Tibial nerve (tissue), 4 donors: ENCODE data around the gene USP46. TPM values are rescaled to one million over a fixed set of nuclear protein-coding genes. Genes with fewer than 3 reads are reported as not detected.

ENCODE experiments used
- DNase-seq, 2 donors: peaks; one replicate each; pipeline ENCODE4 v3.0.0-alpha.2; 2019; ENCODE audit warnings: low spot score in 2 of 2
- H3K27ac ChIP-seq, 4 donors: fragments of 200-600 bp; sonication (generic) in 3 of 4; one replicate each; pipeline ENCODE4 v1.5.1; 2017 to 2019; ENCODE audit warnings: mild to moderate bottlenecking in 1 of 4
- H3K27me3 ChIP-seq, 2 donors: fragments of 200-600 bp; sonication (generic) in 1 of 2; one replicate each; pipeline versions ENCODE4 v1.5.1 to v1.6.0; 2017 to 2019
- H3K36me3 ChIP-seq, 3 donors: fragments of 200-600 bp; sonication (generic); one replicate each; pipeline ENCODE4 v1.5.1; 2018 to 2019
- H3K4me1 ChIP-seq, 4 donors: fragments of 200-600 bp; sonication (generic) in 3 of 4; one replicate each; pipeline ENCODE4 v1.5.1; 2017 to 2019
- H3K4me3 ChIP-seq, 4 donors: fragments of 200-600 bp; sonication (generic) in 3 of 4; one replicate each; pipeline ENCODE4 v1.5.1; 2017 to 2019; ENCODE audit warnings: mild to moderate bottlenecking in 1 of 4, moderate library complexity in 1 of 4
- H3K9me3 ChIP-seq, 4 donors: fragments of 200-600 bp; sonication (generic) in 3 of 4; one replicate each; pipeline ENCODE4 v1.5.1; 2017 to 2019
- EP300 ChIP-seq, 2 donors: sonication (generic); formaldehyde crosslinking; IDR thresholded peaks; one replicate each; pipeline ENCODE4 v1.6.1; 2017; ENCODE audit warnings: antibody characterized with exemption in 2 of 2, mild to moderate bottlenecking in 1 of 2
- POLR2A ChIP-seq, 2 donors: fragments of 450-650 bp; IDR thresholded peaks; one replicate each; pipeline ENCODE4 v1.6.1; 2017; ENCODE audit warnings: antibody characterized with exemption in 2 of 2, mild to moderate bottlenecking in 2 of 2, moderate library complexity in 2 of 2
- WGBS, 2 donors: methylation state at CpG; one replicate each; pipeline ENCODE4 v1.1.5; 2018; 5-methylcytosine and 5-hydroxymethylcytosine counted together
- total RNA-seq, 4 donors: library from RNA; depleted of rRNA; stranded (reverse); fragments of >200 nt; gene quantifications; one replicate each; pipeline ENCODE4 v1.1.0, GENCODE V29; 2016
- TF ChIP-seq, protein P1 (sequence below), 5 experiments: fragments of 200-600 bp in 3 of 5; fragments of 450-650 bp in 2 of 5; sonication (generic) in 3 of 5; IDR thresholded peaks; one replicate each; pipeline ENCODE4 v1.5.1; 2016 to 2019; ENCODE audit warnings: antibody characterized with exemption in 5 of 5, mild to moderate bottlenecking in 3 of 5, moderate library complexity in 2 of 5

Gene USP46
- total RNA-seq, 4 donors from 2014 or later: 28.2 to 55.5 (median 37.9) TPM

DNA sequence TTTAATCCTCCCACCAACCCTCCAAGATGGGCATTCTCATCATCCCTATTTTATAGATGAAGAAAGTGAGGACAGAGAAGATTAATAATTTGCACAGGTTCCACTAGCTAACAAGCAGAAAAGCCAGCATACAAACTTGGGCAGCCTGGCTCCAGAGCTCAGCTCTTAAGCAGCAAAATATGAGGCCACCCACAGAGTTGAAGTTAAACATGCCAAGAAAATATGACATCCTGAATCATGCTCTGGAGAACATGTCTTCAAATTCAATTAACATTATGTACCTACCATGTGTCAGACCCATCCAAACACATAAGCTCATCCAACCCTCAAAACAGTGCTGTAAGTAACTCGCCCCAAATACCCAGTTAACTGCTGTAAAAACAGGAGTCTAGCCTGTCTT, 33.9 kb downstream of the USP46 start:
- Histone ChIP-seq H3K4me3 (no peak overlapping the region), H3K27ac (no peak overlapping the region), H3K9me3 (no peaks in the 10 kb centered on the region), H3K4me1 (peaks cover 0 to 19% (median 0%) of the 10 kb centered on the region in 4 donors), H3K27me3 (no peaks in the 10 kb centered on the region), H3K36me3 (peaks cover 0 to 38% (median 0%) of the 10 kb centered on the region in 3 donors)
- TF ChIP-seq, protein P1, sequence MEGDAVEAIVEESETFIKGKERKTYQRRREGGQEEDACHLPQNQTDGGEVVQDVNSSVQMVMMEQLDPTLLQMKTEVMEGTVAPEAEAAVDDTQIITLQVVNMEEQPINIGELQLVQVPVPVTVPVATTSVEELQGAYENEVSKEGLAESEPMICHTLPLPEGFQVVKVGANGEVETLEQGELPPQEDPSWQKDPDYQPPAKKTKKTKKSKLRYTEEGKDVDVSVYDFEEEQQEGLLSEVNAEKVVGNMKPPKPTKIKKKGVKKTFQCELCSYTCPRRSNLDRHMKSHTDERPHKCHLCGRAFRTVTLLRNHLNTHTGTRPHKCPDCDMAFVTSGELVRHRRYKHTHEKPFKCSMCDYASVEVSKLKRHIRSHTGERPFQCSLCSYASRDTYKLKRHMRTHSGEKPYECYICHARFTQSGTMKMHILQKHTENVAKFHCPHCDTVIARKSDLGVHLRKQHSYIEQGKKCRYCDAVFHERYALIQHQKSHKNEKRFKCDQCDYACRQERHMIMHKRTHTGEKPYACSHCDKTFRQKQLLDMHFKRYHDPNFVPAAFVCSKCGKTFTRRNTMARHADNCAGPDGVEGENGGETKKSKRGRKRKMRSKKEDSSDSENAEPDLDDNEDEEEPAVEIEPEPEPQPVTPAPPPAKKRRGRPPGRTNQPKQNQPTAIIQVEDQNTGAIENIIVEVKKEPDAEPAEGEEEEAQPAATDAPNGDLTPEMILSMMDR (IDR thresholded peaks at IDR 0.05): no peak
- TF ChIP-seq EP300 (IDR thresholded peaks at IDR 0.05) (no peak), POLR2A (IDR thresholded peaks at IDR 0.05) (no peak)
- no peak for DNase-seq
- WGBS, 2 donors: 88 to 92% methylated on average over 1 of the region's 1 CpG

DNA sequence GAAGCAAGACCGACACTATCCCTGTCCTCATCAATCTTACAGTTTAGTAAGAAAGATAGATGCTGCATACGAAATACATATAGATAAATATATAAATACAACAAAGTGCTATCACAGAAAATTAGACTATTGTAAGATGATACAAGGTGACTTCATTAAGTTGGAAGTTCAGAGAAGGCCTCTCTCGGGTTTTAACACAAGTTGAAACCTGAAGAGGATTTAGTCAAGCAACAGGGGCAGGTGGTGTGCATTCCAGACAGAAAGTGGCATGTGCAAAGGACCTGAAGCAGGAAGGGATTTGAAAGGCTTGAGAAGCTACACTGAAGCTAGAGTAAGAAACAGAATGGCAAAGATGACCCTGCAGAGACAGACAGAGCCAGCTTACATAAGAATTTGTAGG, 36.5 kb downstream of the USP46 start:
- H3K4me3 ChIP-seq: no peak overlapping the region
- H3K9me3 ChIP-seq: no peaks in the 10 kb centered on the region
- WGBS, 2 donors: 94 to 98% methylated on average over 3 of the region's 3 CpGs
- peaks cover 0 to 17% (median 0%) of the 10 kb centered on the region in 4 donors for H3K4me1 ChIP-seq
- no peak for DNase-seq
- TF ChIP-seq POLR2A (IDR thresholded peaks at IDR 0.05) (no peak), EP300 (IDR thresholded peaks at IDR 0.05) (no peak)
- TF ChIP-seq, protein P1 (IDR thresholded peaks at IDR 0.05): no peak
- H3K36me3 ChIP-seq: peaks cover 0 to 31% (median 0%) of the 10 kb centered on the region in 3 donors
- H3K27me3 ChIP-seq: no peaks in the 10 kb centered on the region
- H3K27ac ChIP-seq: no peak overlapping the region

DNA sequence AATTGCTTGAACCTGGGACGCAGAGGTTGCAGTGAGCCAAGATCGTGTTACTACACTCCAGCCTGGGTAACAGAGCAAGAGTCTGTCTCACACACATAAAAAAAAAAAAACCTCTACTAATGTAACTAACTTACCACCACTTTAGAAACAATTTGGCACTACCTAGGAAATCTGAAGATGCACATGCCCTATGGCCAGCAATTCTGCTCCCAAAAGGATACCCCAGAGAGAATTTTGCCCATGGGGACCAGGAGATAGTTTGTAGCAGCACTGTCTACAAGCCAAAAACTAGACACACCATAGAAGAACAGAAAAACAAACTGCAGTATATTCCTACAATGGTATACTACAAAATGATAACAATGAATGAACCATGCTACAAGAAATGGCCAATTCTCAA, 37.5 kb downstream of the USP46 start:
- no peaks in the 10 kb centered on the region for H3K27me3 ChIP-seq
- H3K27ac ChIP-seq: no peak overlapping the region
- no peak overlapping the region for H3K4me3 ChIP-seq
- 98 to 100% methylated on average over 2 of the region's 2 CpGs for WGBS, 2 donors
- TF ChIP-seq EP300 (IDR thresholded peaks at IDR 0.05) (no peak), POLR2A (IDR thresholded peaks at IDR 0.05) (no peak)
- TF ChIP-seq, protein P1 (IDR thresholded peaks at IDR 0.05): no peak
- peaks cover 0 to 19% (median 0%) of the 10 kb centered on the region in 4 donors for H3K4me1 ChIP-seq
- no peak for DNase-seq
- H3K36me3 ChIP-seq: peaks cover 0 to 30% (median 0%) of the 10 kb centered on the region in 3 donors
- no peaks in the 10 kb centered on the region for H3K9me3 ChIP-seq

DNA sequence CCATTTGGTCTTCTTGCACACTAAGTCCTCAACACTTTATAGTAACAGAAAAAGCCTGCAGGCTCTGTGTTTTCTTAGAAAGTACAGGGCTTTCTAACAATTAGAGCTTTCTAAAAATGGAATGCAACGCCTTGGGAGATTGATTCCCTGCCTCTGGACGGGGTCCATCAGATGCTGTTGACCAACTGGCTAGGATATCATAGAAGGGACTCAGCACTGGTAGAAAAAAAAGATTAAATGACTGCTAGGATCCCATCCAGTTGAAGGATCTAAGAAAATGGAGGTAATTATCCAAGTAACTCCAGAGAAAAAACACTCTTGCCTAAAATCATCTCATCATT, 39.5 kb downstream of the USP46 start:
- no peak for DNase-seq
- Histone ChIP-seq H3K4me1 (peaks cover 0 to 19% (median 0%) of the 10 kb centered on the region in 4 donors), H3K9me3 (no peaks in the 10 kb centered on the region), H3K4me3 (no peak overlapping the region), H3K36me3 (peaks cover 0 to 14% (median 0%) of the 10 kb centered on the region in 3 donors), H3K27ac (no peak overlapping the region), H3K27me3 (no peaks in the 10 kb centered on the region)
- TF ChIP-seq POLR2A (IDR thresholded peaks at IDR 0.05): no peak
- no peak for TF ChIP-seq EP300 (IDR thresholded peaks at IDR 0.05)
- TF ChIP-seq, protein P1 (IDR thresholded peaks at IDR 0.05): no peak
- WGBS, 2 donors: 34 to 52% methylated on average over 2 of the region's 2 CpGs

DNA sequence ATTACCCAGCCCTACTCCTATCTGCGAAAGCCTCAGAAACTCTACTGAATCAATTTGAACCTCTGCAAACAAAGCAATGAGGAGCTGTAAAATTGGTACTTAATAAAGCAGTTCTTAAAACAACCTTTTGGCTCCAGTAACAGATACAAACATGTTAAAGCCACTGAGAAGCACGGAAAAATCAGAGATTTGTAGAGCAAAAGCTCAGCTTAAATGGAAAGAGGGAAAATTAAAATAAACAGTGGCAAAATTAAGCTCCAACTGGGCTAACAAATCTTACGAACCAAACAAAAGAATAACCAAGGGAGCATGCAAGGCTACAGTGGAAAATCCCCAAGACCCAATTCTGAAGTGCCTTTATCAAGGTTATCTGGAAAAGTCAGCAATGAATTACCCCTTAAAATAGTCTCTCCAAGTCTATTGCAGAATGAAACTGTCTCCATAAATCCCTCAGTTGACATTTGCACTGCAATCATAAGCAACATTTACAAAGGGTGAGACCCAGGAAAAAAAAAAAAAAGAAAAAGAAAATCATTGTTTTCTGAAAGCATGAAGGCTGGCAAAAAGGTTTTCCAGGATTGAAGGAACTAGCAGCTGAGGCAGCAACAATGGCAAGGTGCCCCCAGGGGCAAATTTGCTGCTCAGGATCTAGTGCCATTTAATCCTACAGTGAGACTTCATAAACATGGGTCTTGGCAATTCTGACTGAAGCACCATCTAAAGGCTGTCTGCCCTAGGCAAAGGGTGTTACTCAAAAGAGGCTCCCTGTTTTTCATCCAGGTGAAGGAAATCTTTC, 40.1 kb downstream of the USP46 start:
- no peak for TF ChIP-seq POLR2A (IDR thresholded peaks at IDR 0.05)
- TF ChIP-seq EP300 (IDR thresholded peaks at IDR 0.05): no peak
- TF ChIP-seq, protein P1 (IDR thresholded peaks at IDR 0.05): no peak
- Histone ChIP-seq H3K36me3 (peaks cover 0 to 16% (median 0%) of the 10 kb centered on the region in 3 donors), H3K4me1 (peaks cover 0 to 19% (median 0%) of the 10 kb centered on the region in 4 donors), H3K4me3 (no peak overlapping the region), H3K27ac (no peak overlapping the region), H3K27me3 (no peaks in the 10 kb centered on the region), H3K9me3 (no peaks in the 10 kb centered on the region)
- 74% methylated on average over 3 of the region's 3 CpGs for WGBS, 2 donors
- no peak for DNase-seq
